Measurements from ENCODE around the gene TSPAN3.

Gene TSPAN3

DNA sequence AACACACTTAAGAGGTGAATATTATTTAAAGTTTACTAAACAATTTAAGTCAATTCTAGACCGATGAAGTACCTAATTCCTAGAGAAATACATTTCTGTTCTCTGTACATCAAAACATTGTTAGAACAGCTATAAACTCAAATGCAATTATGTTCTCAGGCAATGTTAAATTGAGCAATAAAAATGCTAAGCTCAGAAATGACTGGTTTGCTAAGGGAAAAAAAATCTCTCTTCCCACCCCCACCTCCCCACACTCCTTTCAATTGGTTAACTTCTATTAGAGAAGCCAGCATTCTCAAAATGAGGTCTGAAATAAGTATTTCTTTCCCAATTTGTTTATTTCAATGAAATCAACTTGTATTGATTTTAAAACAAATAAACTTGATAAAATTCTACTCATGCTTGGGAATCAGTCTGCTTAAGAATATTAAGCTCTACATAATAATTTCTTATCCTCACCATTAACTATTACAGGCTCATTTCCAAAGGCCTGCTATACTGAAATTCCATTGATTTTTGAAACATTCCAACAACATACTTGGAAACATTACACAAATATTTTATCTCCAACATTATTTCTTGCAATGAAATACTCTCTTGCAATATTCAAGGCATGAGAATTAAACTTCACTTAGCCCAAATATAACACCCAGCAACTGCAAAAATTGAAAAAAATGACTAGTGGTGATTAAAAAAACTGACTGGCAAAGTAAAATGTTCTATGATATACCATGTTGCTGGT is 22.6 kb downstream of the TSPAN3 start:
- FAIRE-seq = no peak

DNA sequence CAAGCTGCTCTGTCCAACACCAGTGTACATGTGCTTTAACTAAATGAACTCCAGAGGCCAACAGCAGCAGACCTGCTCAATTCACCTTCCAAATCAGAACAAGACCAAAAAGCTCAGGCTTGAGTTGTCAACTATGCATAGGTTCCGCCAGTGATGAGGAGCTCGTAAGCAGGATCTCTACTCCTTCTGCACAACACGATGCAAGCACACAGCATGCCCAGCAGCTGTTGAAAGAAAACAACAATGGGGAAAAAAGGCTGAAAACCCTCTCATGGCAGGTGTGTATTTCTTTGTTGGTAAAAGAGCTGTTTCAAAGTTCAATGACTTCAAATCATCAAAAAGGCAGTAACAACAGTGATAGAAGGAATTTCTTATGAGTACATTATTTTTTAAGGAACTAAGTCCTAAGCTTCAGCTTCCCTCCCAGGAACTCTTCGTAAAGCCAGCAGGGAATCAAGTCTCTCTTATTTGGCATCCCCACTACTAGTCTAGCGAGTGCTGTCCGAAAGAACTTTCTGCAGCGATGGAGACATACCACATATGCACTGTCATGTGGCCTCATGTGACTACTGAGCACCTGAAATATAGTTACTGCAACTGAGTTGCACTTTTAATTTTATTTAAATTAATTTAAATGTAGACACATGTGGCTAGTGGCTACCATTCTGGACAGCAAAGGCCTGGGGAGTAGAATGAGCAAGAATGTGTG is 24.1 kb downstream of the TSPAN3 start:
- FAIRE-seq = no peak

DNA sequence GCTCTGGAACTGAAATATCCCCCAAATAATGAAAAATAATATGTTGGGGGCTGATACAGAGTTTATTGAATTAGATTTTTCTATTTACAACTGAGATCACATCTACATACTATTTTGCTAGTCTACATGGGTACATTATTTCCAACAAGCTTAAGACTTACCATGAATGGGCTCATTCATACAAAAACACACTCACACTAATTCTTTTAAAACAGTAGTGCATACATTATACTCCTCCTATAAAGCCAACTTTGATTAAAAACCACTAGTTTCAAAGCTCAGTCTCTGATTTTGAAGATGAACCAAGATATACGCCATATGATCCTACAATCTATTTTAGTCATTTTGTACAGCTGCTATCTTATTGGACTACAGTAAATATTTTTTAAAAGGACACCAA is 24.9 kb downstream of the TSPAN3 start:
- no peak for FAIRE-seq

DNA sequence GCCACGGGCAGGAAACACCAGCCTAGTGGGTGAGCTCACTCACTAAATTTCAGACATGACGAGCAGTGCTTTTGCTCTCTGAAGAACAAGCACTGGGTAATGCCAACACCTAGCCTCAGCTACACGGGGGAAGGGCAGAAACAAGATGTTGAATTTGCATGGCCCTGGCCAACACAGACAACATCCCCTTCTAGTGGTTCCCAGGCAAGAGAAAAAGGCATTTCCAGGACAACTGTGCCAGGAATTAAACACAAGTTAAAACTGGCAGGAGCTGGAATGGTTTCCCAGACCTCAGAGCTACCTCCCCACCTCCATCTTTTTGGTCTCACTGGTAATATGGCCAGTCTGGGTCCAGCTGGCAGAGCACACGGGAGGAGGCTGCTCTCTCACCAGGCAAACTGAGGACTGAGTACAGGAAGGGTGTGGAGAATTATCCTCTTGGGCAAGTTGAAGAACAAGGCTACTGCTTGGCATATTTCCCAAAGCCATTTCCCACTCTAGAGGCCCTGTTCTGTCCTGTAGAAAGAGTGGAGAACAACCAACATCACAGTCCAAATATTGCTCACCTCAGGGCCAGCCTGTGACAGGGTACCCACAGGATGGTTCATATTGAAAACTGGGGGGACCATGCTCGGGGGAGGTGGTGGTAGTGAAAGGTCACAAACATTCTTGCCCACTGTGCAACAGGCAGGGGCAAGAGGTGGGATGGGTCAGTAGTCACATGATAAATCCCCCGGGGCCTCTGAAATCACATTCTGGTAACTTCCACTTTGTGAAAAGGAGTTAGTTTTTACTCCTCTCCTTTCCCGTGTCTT is 26.5 kb downstream of the TSPAN3 start:
- FAIRE-seq = no peak

DNA sequence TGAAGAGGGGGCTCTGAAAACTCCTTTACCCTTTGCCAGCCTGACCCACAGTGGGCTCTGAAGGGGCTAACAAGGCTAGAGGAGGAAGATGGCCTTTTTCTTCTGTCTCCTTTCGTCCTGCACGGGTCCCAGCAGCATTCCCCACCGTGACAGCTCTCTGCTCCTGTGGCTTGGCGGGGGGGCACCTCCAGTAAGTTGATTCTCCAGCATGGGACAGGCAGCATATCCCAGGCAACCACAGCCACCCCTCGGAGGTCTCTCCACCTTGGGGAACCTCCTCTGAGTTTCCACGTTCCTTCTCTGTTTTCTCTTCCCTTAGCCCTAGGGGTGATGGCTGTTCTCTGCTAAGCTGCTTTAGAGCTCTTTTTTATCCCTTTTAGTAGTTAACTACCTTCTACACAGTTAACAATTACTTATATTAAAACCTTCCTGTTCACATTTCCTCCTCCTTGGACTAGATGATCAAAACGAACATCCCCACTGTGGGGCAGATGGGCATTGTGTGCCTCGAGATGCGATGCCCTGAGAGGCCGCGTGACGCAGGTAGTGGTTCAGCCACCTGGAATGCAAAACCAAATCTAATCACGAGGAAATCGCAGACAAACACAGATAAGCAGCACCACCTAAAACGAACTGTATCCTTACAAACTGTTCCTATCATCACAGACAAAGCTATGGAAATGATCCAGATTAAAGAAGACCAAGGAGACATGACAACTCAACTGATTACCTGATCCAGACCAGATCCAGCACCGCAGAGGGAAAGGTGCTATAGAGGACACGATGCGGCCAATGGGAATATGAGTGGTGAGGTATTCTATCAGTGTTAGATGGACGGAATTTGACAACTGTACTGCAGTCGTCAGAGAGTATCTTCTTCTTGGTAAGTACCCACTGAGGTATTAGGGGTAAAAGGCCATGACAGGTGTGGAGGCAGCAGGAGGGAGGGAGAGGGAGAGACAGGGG is 27.7 kb downstream of the TSPAN3 start:
- no peak for FAIRE-seq

DNA sequence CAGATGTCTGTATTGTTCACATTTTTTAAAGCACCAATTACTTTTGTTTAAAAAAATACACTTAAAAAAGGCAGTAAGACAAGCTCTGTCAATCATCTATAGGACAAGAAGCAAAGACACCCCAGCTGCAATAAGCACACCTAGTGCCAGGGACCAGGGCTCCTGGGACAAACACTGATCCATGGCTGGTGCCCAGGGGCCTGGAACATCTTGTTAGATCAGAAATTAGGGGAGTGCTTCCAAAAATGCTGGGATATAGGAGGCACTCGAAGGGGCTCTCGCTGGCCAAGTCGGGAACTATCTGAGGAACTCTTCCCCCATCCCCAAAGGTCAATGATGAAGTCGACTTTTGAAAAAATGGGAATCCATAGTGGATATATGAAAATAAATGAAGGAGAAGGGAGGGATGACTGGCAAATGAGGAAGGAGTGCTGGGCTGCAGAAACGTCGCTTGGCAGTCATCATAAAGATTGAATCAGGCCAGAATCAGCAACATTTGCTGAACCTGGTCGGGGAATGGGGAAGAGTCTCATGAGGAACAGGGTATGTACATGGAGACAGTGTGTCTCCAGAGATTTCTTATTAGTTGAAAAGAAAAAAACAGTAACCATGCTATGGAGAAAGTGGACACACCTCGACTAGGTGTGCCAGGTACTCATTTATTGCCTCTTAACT is 28.5 kb downstream of the TSPAN3 start:
- FAIRE-seq = no peak

DNA sequence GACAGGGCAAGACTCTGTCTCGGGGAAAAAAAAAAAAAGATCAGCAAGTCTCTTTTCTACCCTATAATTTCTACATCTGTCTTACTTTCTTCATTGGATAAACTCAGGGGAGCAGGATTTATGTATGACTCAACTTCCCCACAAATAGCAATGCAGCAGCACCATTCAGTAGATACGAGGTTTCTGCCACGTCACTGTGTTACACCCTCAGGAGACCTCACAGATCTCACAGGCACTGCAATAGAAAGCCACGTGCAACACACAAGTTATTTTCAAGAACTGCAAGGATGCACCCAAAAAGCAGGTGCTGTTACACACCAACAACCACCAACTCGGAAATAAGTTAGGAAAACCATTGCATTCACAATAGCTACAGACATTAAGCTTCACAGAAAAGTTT is 30.2 kb downstream of the TSPAN3 start:
- no peak for FAIRE-seq

DNA sequence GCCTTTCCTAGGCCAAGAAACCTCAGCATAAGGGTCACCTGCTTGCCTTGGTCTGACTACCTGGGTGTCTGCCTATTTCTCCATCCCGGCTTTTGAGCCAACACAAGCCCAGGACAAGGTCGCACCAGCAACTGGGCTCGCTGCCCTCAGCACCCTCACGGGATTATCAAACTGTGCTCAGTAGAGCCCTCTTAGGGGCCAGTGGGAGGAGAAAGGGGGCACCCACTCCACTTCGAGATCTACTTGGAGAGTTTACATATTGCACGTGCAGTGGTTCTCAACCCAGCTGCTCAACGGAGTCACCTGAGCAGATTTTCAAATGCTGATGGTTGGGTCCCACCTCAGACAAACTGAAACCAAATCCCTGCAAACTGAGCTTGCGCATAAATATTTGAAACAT is 31.1 kb downstream of the TSPAN3 start:
- no peak for FAIRE-seq

DNA sequence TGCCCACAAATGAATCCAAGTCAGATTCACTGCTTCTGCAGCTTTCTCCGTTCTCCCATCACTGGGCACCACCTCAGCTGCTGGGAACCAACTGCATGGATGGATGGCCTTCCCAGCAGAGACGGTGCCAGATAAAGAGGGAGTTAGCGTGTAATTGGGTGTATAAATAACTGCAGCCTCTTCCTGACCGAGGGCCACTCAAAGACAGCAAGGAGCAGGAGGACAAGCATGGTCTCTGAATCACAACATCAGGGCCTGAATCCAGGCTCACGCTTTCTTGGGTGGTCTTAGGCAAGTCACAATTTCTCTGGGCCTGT is 31.7 kb downstream of the TSPAN3 start:
- FAIRE-seq = no peak

DNA sequence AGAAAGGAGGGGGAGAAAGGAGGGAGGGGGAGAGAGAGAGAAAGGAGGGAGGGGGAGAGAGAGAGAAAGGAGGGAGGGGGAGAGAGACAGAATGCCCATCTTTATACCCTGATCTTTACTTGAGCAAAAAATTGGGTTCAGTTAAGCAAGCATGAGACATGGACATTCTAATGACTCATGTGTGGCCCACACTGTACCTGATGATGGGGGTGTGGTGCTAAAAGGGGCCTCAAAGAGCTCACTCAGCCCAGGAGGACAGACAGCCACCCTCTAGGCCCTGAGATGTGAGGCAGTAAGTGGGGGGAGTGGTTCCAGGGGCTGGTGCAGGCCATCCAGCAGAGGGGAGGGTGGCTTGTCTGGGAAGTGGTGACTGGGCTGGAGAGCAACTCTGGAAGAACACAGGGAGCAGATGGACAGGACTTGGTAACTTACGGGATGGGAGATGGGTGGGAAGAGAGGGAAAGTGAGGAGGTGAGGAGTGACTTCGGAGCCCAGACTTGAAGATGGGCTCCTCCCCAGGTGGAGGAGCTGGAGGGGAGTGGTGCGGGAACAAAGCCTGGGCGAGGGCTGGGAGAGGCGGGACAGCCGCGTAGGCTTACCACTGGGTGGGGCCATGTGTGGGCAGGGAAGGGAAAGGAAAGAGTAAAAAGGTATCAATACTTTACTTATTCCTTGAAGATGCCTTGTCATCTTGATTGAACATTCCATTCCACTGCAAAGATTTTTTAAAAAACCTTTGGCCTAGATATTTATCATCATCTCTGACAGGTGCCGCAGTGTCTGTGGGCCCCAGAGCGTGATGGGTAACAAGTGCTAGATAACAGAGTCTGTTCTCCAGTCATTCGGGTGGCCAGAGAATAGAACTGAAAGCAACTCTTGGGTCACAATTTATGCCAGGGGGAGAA is 32.3 kb downstream of the TSPAN3 start:
- no peak for FAIRE-seq

DNA sequence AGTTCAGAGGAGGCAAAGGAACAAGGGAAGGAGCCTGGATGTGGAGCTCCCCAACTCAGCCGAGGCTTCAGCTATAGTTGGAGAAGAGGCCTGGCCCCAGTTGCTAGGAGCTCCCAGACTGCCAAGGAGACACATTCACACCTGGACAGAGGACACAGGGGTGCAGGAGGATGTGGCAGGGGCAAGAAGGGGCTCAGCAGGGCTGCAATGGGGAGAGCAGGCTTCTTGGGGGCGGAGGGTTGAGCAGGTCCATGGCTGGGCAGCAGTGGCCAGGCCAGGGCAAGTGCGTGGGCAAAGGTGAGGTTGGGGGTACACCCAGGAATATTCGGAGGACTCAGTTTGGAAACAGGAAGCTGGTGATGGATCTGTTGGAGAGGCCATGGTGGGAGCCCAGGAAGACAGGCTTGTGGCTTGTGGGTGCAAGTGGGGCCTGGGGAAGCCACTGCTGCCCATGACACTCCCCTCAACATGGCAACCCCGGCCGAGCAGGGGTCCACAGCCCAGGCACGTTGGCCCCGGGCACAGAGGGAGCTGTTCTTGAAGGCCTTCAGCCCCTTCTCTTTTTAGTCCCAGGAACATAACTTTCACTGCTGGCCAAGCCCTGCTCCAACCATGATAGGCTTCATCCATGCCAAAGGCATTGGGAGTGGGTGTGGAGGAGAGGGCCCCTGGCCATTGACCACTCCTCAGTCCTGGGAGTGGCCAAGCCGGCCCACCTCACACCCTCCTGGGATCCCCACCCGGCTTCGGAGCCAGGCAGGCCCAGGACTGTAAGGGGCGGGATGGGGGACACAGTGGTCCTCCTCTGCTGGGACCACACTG is 33.3 kb downstream of the TSPAN3 start:
- FAIRE-seq = no peak

DNA sequence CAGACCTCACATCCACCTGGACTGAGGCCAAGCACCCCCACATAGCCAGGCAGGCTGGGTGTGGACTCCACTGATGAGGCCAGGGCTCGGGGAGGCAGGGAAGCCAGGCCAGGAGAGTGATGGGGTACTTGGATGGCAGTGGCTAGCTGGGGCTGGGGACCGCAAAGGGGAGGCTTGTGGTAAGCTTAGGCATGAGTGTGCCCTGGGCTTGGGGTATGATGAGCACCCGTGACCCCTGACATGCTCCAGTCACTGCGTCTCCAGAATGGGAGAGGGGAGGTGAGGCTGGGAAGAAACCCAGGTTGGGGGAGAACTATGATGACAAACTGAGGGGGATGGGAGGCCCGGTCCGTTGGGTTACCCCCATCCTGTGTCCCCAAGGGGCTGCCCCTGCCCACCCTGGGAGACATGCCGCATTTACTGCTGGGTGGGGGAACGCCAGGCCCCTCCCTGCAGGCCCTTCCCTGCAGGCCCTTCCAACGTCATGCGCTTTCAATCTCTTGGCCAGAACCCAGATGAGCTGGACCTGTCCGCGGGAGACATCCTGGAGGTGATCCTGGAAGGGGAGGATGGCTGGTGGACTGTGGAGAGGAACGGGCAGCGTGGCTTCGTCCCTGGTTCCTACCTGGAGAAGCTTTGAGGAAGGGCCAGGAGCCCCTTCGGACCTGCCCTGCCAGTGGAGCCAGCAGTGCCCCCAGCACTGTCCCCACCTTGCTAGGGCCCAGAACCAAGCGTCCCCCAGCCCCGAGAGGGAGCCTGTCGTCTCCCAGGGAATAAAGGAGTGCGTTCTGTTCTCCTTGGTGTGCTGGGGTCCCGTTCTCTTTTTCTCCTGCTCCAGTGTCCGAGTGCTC is 34.1 kb downstream of the TSPAN3 start:
- no peak for FAIRE-seq

DNA sequence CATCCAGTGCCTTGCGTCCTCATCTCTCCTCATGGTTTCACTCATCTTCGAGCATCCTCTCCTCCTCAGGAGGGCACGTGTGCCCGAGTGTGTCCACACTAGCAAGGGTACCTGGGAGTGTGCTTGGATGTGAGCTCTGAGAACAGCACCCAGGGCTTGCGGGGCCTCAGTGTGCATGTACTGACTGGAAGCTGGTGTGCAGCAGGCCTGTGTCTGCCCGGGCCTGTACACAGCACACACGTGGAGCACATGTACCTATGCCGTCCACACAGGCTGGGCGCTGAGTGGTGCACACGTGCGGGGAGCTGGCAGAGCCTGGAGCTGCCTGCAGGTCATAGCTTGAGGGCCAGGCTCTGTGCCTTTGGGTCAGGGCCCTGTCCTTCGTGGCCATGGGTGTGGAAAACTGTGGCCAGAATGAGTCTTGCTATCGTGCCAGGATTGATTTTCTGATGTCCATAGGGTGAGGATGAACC is 34.9 kb downstream of the TSPAN3 start:
- no peak for FAIRE-seq

DNA sequence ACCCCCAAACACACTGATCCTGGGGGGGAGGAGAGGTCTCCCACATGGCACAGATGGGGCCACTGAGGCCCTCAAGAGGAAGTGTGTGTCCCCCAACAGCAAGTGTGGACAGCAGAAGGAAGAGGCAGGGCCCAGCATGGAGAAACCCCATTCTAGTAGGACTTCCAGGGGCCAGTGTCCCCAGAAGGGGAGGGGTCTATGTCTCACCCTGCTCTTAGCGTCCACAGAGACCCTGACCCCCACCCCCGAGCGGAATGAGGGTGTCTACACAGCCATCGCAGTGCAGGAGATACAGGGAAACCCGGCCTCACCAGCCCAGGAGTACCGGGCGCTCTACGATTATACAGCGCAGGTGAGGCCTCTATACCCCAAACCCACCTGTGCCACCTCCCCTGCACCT is 35.3 kb downstream of the TSPAN3 start:
- FAIRE-seq = no peak

DNA sequence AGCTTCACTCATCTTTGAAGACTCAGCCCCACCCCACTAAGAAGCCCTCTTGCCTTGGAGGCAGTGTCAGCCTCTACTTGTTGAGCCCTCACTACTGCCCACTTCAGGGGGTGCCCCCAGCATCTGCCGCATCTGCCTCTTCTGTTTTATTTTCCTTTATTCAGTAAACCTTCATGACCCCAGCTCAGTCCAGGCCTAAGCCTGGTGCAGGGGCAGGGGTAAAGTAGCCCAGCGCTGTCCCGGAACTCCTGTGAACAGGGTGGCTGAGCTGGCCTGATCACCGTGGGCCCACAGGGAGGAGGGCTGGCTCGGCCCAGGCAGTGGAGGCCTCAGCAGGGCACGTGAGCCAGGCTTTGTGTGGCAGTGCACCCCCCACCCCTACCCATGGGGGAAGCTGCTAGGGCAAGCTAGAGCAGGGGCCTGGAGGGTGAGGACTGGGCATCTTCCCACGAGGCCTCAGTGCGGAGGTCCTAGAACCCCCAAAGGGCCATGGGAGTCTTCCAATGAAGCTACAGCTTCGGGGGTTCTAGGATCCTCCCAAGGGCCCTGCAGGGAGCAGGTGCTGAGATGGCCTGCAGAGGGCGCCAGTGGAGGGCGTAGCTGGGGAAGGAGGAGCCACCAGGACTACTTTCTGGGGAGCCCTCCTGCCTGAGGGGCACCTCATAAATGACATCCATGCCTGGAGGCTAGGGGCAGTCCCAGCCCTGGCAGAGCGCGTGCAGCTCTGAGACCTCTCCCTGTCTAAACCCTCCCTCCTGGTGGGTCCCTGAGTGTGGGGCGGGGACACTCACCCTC is 36.0 kb downstream of the TSPAN3 start:
- FAIRE-seq = no peak

DNA sequence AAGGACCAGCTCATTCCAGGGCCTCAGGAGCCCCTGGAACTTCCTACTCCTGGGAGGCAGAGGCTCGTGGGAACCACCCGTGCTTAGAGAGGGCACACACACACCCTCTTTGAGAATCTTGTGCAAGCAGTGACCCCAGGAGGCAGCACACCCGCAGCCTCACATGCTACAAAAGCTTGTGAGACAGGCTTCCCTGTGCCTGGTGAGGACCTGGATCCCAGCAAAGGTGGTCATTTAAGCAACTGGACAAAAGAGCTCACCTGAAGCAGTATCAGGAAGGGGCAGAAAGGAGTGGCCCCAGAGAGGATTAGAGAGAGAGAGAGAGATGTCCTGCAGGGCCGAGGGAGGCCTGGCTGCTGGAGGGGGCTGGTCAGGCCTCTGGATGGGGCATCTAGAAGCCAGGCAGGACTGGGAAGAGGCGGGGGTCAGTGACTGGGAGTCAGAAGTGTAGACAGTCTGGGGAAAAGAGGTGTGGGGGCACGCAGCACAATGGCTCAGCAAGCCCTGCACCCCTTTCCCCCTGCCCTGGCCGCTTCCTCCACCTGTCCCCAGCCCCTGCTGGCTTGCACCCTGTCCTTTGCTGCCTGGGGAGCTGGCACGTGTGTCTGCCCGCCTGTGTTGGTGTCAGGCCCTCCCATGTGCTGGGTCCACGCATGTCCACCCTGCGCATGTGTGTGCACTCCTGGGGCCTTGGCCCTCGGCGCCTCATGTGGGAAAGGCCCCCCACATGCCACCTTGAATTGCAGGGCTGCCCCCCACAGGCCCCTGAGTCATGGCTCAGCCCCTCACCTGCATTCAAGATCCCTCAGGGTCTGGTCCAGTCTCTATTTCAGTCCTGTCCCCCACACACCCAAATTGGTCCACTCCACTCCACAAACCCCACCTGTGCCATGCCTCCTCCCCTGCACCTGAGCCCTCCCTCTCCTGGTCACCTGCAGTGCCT is 36.9 kb downstream of the TSPAN3 start:
- no peak for FAIRE-seq

DNA sequence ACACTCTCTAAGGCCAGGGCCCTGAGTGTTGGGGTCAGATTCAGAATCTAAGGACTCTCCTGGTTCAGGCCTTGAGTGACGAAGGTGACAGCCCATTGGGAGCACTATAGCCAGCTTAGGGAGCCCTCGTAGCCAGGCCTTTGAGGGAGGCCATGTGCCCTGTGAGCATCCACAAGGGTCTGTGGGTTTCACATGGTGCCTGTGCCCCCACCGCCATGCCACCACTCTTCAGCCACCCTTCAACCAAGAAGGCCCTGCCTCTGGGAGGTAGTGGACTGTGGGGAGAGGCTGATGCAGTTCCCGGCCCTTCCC is 37.5 kb downstream of the TSPAN3 start:
- no peak for FAIRE-seq

All from G401.6 (cell line).